ENCODE measurements around the gene GPR156. TPM values are rescaled to one million over a fixed set of nuclear protein-coding genes. Genes with fewer than 3 reads are reported as not detected.

The GPR156 gene
- total and polyA plus RNA-seq, 2 donors (not counting 3 experiments of a cell fraction or from before 2014, with no cell fraction given), result 0.14 to 0.27 TPM

DNA sequence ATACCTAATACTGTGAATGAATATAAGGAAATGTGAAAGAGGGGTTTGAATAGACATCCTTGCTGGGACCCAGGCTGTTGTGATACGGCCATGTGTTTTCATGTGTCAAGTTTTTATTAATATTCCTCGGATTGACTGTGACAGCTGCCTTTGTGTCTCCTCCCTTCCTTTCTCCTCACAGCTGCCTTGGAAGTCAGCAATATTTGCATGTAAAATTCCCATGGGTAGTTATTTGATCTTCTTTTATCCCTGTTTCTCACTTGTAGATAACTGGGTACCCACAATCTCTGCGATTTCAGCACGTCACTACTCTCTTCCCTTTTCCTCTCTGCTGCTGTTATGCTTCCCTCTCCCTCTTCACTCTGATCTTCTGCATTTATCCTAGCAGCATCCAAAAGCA lies 9.4 kb downstream of the GPR156 start:
- Histone ChIP-seq H3K4me3 (replicated peaks in 1 of 3; ENCODE audit: insufficient read depth in 1 of 3, low read depth in 1 of 3, low read length in 3 of 3) (no peak overlapping the region), H3K9me3 (replicated peaks; ENCODE audit: control insufficient read depth, insufficient read depth, low read length) (no peaks in the 10 kb centered on the region), H3K27me3 (ENCODE audit: control insufficient read depth in 2 of 2, insufficient read depth in 2 of 2, low read length in 2 of 2) (peaks cover 3 to 7% of the 10 kb centered on the region in 2 experiments), H3K9me1 (replicated peaks; ENCODE audit: control insufficient read depth, extremely low read depth, insufficient read depth, low read length) (no peaks in the 10 kb centered on the region), H3K9ac (replicated peaks; ENCODE audit: extremely low read depth, insufficient read depth, low read length) (no peak overlapping the region), H3K36me3 (ENCODE audit: control insufficient read depth in 2 of 2, extremely low read depth in 1 of 2, insufficient read depth in 2 of 2, low read length in 2 of 2) (no peaks in the 10 kb centered on the region), H3K4me2 (ENCODE audit: insufficient read depth, low read length) (no peak overlapping the region), H3K4me1 (ENCODE audit: control insufficient read depth, extremely low read depth, insufficient read depth, low read length) (no peaks in the 10 kb centered on the region), H3K27ac (ENCODE audit: insufficient read depth, low read depth, low read length) (no peak overlapping the region), H3K79me2 (ENCODE audit: control insufficient read depth, insufficient read depth, low read length) (no peaks in the 10 kb centered on the region), H2AFZ (ENCODE audit: low read depth, low read length) (no peak overlapping the region), H4K20me1 (replicated peaks; ENCODE audit: control insufficient read depth, extremely low read depth, insufficient read depth, low read length) (no peaks in the 10 kb centered on the region)
- intact Hi-C loops (cut with micrococcal nuclease) (no loop called here), dilution Hi-C loops (cut with MboI; ENCODE audit: extremely low pct_ligation_motif_present, low sequenced_read_pairs) (no loop called here)
- ChIA-PET CTCF (no interaction called here), POLR2A (no interaction called here)
- DNase-seq (ENCODE audit: low read depth, low spot score) (no peak), FAIRE-seq (no peak)
- TF ChIP-seq POLR2A (IDR thresholded peaks at IDR 0.05; ENCODE audit: low read depth, low read length) (no peak), EZH2 (IDR thresholded peaks at IDR 0.05; ENCODE audit: borderline replicate concordance, low read depth, low read length, severe bottlenecking) (no peak), POLR2AphosphoS5 (IDR thresholded peaks at IDR 0.05; ENCODE audit: insufficient read depth, low read depth, low read length) (no peak), MYC (IDR thresholded peaks at IDR 0.05; ENCODE audit: low read depth, low read length) (no peak), FOS (IDR thresholded peaks at IDR 0.05; ENCODE audit: borderline replicate concordance, insufficient read depth, low read length) (no peak), JUN (IDR thresholded peaks at IDR 0.05; ENCODE audit: borderline replicate concordance, insufficient read depth, insufficient read length, low read depth) (no peak), GATA2 (IDR thresholded peaks at IDR 0.05; ENCODE audit: insufficient read depth, insufficient read length, low read depth, low read length) (no peak)
- TF ChIP-seq, protein P1, sequence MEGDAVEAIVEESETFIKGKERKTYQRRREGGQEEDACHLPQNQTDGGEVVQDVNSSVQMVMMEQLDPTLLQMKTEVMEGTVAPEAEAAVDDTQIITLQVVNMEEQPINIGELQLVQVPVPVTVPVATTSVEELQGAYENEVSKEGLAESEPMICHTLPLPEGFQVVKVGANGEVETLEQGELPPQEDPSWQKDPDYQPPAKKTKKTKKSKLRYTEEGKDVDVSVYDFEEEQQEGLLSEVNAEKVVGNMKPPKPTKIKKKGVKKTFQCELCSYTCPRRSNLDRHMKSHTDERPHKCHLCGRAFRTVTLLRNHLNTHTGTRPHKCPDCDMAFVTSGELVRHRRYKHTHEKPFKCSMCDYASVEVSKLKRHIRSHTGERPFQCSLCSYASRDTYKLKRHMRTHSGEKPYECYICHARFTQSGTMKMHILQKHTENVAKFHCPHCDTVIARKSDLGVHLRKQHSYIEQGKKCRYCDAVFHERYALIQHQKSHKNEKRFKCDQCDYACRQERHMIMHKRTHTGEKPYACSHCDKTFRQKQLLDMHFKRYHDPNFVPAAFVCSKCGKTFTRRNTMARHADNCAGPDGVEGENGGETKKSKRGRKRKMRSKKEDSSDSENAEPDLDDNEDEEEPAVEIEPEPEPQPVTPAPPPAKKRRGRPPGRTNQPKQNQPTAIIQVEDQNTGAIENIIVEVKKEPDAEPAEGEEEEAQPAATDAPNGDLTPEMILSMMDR (IDR thresholded peaks at IDR 0.05; ENCODE audit: extremely low read depth in 1 of 2, insufficient read depth in 1 of 2, low read depth in 1 of 2, low read length in 2 of 2), result no peak
- TF ChIP-seq, protein P2, sequence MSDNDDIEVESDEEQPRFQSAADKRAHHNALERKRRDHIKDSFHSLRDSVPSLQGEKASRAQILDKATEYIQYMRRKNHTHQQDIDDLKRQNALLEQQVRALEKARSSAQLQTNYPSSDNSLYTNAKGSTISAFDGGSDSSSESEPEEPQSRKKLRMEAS (IDR thresholded peaks at IDR 0.05; ENCODE audit: insufficient read depth, insufficient read length), result no peak
- no TSS peak for BruUV-seq (replicated peaks)

Measured in endothelial cell of umbilical vein (primary cell).